IPS-15b (cell line): ENCODE results near the gene HEATR5B.
"Not testable (repeated sequence)": the region's sequence is repeated elsewhere in the genome, so short reads cannot be mapped to it uniquely, and the experiment has no call there.

Source experiments
- H3K27me3 ChIP-seq: one replicate; pipeline ENCODE4 v1.6.1; 2013; ENCODE audit warnings: low read length; ENCODE audit not compliant: control insufficient read depth, insufficient read depth
- H3K36me3 ChIP-seq: one replicate; pipeline ENCODE4 v1.6.1; 2013; ENCODE audit warnings: low read length; ENCODE audit not compliant: control insufficient read depth, insufficient read depth
- H3K4me1 ChIP-seq: one replicate; pipeline ENCODE4 v1.6.1; 2013; ENCODE audit warnings: mild to moderate bottlenecking, low read length; ENCODE audit not compliant: control insufficient read depth, insufficient read depth
- H3K4me3 ChIP-seq: one replicate; pipeline ENCODE4 v1.5.1; 2013; ENCODE audit warnings: low read depth, low read length
- H3K9ac ChIP-seq: one replicate; pipeline ENCODE4 v1.6.1; 2013; ENCODE audit warnings: low read depth, mild to moderate bottlenecking, low read length
- H3K9me3 ChIP-seq: one replicate; pipeline ENCODE4 v1.6.1; 2013; ENCODE audit warnings: mild to moderate bottlenecking, low read length; ENCODE audit not compliant: control insufficient read depth, insufficient read depth

Gene HEATR5B

GRCh38 chr2:37011130-37011529 lies 73.0 kb downstream of the HEATR5B start:
- H3K4me3 ChIP-seq: no peak overlapping the region
- no peaks in the 10 kb centered on the region for H3K36me3 ChIP-seq
- H3K4me1 ChIP-seq: no peaks in the 10 kb centered on the region
- H3K27me3 ChIP-seq: no peaks in the 10 kb centered on the region
- H3K9ac ChIP-seq: no peak overlapping the region
- no peaks in the 10 kb centered on the region for H3K9me3 ChIP-seq

DNA sequence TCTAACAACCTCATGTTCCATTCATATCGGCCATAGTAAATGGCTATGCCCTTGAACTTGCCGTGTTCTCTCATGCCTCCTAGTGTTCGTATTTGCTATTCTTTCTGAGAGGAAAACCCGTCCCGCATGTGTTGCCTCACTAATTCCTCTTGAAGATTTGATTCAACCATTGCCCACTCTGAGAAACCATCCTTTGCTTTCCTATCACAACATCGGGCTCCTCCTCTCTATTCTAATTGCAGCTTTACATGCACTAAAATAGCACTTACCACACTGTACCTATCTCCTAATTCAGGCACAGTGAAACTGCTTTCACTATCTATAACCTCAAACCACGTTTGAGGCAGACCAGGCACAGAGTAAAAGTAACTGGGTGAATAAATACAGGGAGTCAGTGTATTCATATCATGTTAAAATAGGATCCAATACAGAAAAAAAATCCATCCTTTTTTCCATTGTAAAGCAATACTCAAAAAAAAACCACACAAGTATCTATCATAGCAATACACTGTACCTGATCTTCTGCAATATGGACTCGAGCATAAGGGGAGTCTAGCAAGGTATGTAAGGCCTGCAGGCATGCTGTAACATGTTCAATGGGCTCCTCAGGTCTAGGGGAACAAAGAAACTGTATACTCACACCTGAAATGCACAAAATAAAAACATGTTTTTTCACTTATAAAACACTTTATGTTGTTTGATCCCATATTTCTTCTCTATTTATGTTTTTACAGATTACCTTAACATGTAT lies 78.9 kb downstream of the HEATR5B start:
- Histone ChIP-seq H3K9ac (no peak overlapping the region), H3K9me3 (no peaks in the 10 kb centered on the region), H3K36me3 (peaks cover 7% of the 10 kb centered on the region), H3K27me3 (no peaks in the 10 kb centered on the region), H3K4me3 (no peak overlapping the region), H3K4me1 (no peaks in the 10 kb centered on the region)

GRCh38 chr2:37000988-37001556 lies 83.1 kb downstream of the HEATR5B start:
- Histone ChIP-seq H3K36me3 (peaks cover 7% of the 10 kb centered on the region), H3K9me3 (no peaks in the 10 kb centered on the region), H3K4me3 (no peak overlapping the region), H3K27me3 (no peaks in the 10 kb centered on the region), H3K4me1 (no peaks in the 10 kb centered on the region), H3K9ac (no peak overlapping the region)

GRCh38 chr2:37000318-37000717 lies 83.9 kb downstream of the HEATR5B start:
- Histone ChIP-seq H3K4me3 (no peak overlapping the region), H3K9ac (no peak overlapping the region), H3K9me3 (no peaks in the 10 kb centered on the region), H3K27me3 (no peaks in the 10 kb centered on the region), H3K4me1 (no peaks in the 10 kb centered on the region), H3K36me3 (peaks cover 7% of the 10 kb centered on the region)

DNA sequence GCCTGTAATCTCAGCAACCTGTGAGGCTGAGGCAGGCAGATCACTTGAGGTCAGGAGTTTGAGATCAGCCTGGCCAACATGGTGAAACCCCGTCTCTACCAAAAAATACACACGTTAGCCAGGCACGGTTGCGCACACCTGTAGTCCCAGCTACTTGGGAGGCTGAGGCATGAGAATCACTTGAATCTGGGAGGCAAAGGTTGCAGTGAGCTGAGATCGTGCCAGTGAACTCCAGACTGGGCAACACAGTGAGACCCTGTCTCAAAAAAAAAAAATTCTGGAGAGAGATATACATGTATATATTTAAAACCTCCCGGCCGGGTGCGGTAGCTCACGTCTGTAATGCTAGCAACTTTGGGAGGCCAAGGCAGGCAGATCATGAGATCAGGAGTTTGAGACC lies 84.8 kb downstream of the HEATR5B start:
- not testable (repeated sequence) for H3K9ac ChIP-seq, H3K27me3 ChIP-seq, H3K9me3 ChIP-seq, H3K36me3 ChIP-seq, H3K4me1 ChIP-seq, H3K4me3 ChIP-seq

DNA sequence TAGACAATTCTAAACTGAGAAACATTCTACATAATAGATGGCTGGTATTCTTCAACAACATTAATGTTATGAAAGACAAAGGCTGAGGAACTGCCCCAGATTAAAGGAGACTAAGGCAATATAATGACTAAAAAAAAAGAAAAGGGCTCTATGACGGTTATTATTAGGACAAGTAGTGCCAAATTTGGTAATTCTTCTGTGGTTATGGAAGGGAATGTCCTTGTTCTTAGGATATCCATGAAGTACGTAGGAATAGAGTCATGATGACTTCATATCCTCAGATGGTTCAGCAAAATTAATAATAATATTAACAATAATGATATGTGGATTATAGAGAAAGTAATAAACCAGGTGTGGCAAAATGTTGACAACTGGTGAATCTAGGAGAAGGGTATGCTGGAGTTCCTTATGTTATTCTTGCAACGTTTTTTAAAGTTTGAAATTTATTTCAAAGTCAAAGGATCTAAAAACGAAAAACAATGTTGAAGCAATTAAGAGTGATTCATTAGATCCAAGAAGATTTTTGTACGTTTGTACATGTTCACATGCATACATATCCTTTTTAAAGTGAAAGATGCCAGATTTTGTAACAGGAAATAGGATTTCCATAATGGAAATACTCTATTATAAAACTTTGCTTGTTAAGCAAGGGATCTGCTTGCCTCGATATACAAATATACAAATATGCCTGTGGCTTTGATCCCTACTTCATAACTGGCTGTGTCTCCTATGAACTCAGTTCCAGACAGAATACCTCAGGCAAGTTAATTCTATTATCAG lies 90.1 kb downstream of the HEATR5B start:
- no peaks in the 10 kb centered on the region for H3K4me1 ChIP-seq
- H3K27me3 ChIP-seq: no peaks in the 10 kb centered on the region
- no peaks in the 10 kb centered on the region for H3K36me3 ChIP-seq
- no peak overlapping the region for H3K4me3 ChIP-seq
- H3K9ac ChIP-seq: no peak overlapping the region
- no peaks in the 10 kb centered on the region for H3K9me3 ChIP-seq

DNA sequence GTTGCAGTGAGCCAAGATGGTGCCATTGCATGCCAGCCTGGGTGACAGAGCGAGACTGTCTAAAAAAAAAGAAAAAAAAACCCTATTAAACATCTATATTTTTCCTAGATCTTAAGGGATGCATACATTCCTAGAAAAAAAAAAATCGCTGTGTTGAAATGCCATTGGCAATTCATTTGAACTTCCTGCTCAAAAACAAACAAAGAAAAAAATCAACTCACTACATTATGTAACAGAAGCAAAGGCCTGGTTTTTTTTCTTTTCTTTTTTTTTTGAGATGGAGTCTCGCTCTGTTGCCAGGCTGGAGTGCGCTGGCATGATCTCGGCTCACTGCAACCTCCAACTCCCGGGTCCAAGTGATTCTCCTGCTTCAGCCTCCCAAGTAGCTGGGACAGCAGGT lies 96.2 kb downstream of the HEATR5B start:
- no peaks in the 10 kb centered on the region for H3K27me3 ChIP-seq
- H3K9me3 ChIP-seq: no peaks in the 10 kb centered on the region
- H3K4me1 ChIP-seq: no peaks in the 10 kb centered on the region
- no peaks in the 10 kb centered on the region for H3K36me3 ChIP-seq
- H3K9ac ChIP-seq: no peak overlapping the region
- H3K4me3 ChIP-seq: no peak overlapping the region

GRCh38 chr2:36982467-36982866 lies 101.7 kb downstream of the HEATR5B start:
- no peak overlapping the region for H3K4me3 ChIP-seq
- H3K4me1 ChIP-seq: no peaks in the 10 kb centered on the region
- no peaks in the 10 kb centered on the region for H3K9me3 ChIP-seq
- H3K9ac ChIP-seq: no peak overlapping the region
- H3K36me3 ChIP-seq: no peaks in the 10 kb centered on the region
- no peaks in the 10 kb centered on the region for H3K27me3 ChIP-seq

DNA sequence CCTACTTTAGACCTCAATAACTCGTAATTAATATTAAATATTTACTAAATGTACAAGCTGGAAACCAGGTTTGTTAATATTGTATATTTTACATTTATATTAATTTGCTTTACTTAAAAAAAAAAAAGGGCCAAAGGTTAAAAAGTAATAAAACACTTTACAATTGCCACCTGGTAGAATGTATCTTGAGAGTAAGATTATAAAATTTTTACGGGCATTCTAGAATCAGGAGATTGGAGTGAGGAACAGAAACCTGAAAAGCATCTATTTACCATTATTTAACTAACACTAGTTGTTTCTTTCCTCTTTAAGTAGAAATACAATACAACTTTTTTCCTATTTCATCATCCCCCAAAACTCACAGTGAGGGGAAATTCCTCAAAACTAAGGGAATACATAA lies 102.3 kb downstream of the HEATR5B start:
- H3K4me3 ChIP-seq: no peak overlapping the region
- no peaks in the 10 kb centered on the region for H3K36me3 ChIP-seq
- no peaks in the 10 kb centered on the region for H3K4me1 ChIP-seq
- H3K9ac ChIP-seq: no peak overlapping the region
- no peaks in the 10 kb centered on the region for H3K27me3 ChIP-seq
- no peaks in the 10 kb centered on the region for H3K9me3 ChIP-seq

DNA sequence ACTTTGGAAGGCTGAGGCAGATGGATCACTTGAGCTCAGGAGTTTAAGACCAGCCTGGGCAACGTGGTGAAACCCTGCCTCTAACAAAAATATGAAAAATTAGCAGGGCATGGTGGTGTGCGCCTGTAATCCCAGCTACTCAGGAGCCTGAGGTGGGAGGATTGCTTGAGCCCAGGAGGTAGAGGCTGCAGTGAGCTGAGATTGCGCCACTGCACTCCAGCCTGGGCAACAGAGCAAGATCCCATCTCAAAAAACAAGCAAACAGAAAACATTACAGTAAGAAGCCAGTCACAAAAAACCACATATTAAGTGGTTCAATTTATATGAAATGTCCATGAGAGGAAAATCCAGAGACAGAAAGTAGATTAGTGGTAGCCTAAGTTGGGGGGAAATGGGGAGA lies 105.2 kb downstream of the HEATR5B start:
- not testable (repeated sequence) for H3K36me3 ChIP-seq, H3K9me3 ChIP-seq, H3K27me3 ChIP-seq, H3K9ac ChIP-seq, H3K4me3 ChIP-seq, H3K4me1 ChIP-seq

GRCh38 chr2:36976065-36976464 lies 108.1 kb downstream of the HEATR5B start:
- no peaks in the 10 kb centered on the region for H3K9me3 ChIP-seq
- no peaks in the 10 kb centered on the region for H3K36me3 ChIP-seq
- H3K27me3 ChIP-seq: no peaks in the 10 kb centered on the region
- no peaks in the 10 kb centered on the region for H3K4me1 ChIP-seq
- no peak overlapping the region for H3K9ac ChIP-seq
- no peak overlapping the region for H3K4me3 ChIP-seq

GRCh38 chr2:36975306-36975705 lies 108.9 kb downstream of the HEATR5B start:
- no peaks in the 10 kb centered on the region for H3K9me3 ChIP-seq
- no peak overlapping the region for H3K9ac ChIP-seq
- H3K27me3 ChIP-seq: no peaks in the 10 kb centered on the region
- H3K36me3 ChIP-seq: no peaks in the 10 kb centered on the region
- no peak overlapping the region for H3K4me3 ChIP-seq
- H3K4me1 ChIP-seq: no peaks in the 10 kb centered on the region
